ENCODE data around the gene GRIK2.

Gene GRIK2

GRCh38 chr6:101458826-101459225 lies 65.3 kb downstream of the GRIK2 start:
- no peak for DNase-seq

DNA sequence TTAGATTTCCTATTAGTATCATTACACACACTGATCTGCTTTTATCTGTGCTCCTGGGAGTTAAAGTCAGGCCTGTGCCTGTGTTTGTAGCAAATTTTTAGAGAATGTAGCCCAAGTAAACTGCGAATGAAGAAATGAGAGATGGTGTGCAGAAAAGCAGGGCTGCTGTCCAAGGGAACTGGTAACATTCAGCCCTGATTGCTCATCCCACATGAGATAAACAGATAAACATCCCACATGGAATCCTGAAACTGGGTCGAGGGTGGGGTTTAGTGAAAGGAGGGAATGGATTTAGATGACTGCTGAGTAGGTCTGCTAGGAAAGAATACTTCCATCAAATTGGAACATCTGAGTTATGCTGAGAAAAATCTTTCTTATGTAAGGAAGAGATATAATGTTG lies 69.1 kb downstream of the GRIK2 start:
- no peak for DNase-seq

DNA sequence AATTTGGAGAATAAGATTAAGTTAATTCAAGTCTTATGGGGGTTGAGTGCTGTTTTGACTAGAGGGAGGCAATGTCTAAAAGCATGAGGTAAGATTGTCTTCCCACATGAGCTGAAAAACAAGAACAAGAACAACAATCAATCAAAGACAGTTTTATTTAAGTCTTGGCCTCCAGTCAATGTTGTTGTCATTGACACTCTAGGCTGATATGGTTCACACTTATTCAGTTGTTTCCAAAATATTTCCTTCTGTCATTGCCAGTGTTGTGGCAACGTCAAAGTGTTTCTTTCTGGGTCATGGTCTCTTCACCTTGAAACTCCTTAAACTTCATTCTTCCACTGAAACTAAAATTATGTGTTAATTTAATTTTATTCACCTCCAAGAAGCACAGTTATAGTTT lies 72.4 kb downstream of the GRIK2 start:
- DNase-seq, result no peak

- DNase-seq, result no peak
Measured at GRCh38 chr6:101477436-101477835, 83.9 kb downstream of the GRIK2 start.

- no peak for DNase-seq
Measured at GRCh38 chr6:101478891-101479290, 85.4 kb downstream of the GRIK2 start.

DNA sequence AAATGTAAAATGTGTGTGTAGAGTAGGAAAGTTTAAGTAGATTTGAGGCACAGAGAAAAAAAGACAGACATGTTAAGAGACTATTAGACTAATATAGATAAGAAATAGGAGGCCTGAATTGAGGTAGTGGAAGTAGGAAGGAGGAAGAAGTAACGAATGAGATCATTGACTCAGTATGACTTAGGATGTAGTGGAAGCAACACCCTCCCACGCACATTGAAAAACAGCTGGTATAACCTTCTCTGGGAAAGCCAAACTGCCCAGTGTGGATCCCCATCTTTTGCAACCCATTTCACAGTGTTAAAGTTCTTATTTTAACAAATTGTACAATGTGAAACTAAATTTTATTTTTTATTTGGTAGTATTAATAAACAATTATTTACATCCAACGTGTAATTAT lies 89.1 kb downstream of the GRIK2 start:
- no peak for DNase-seq

DNA sequence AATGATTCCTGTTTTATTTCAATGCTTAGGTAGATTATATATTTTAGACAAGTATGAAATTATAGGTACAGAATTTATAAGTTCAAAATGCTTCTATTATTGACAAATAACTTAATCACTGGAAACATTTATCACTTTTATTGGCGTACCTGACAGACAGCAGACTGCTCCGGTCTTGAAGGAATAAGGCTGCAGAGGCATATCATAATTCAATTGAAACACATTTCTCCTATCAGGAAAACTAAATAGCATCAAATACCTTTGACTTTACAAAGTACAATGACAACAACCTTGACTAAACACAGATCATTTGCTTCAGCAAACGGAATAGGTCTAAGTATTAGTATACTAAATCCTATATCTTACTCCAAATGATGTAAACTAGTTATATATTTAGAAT lies 91.3 kb downstream of the GRIK2 start:
- DNase-seq, result no peak

- no peak for DNase-seq
Measured at GRCh38 chr6:101486124-101486523, 92.6 kb downstream of the GRIK2 start.

DNA sequence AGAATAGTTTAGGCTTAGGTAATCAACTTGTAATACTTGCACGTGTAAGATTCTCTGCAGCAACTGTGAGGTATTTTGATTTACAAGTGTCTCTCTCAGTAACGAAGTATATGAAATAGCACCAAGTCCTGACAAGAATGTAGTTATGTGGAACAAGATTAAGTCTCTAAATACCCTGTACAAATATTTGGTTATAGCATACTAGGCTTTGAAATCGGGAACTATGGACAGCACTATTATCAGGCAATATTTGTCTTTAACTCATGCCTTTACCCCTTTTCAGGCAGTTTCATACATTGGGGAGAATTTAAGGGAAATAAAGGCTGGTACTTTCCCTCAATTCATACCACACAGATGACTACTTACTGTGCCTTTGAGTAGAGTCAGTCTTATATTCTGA lies 93.2 kb downstream of the GRIK2 start:
- DNase-seq, result no peak

DNA sequence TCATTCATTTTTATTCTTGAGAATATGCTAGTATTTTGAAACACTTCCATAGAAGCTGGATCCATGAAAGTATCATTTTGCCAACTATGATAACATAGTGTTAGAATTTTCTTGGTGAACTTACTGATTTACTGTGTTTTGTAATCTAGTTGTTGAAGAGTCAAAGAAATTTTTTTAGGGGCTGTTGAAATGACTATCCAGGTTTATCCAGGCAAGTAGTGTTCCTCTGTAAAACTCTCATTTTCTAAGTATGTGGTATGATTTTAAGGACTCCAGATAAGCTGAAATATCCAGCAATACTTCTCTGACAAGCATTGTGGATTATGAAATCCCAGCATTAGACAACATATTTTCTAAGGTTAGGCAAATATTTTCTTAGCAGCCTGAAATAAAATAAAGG lies 95.9 kb downstream of the GRIK2 start:
- no peak for DNase-seq

DNA sequence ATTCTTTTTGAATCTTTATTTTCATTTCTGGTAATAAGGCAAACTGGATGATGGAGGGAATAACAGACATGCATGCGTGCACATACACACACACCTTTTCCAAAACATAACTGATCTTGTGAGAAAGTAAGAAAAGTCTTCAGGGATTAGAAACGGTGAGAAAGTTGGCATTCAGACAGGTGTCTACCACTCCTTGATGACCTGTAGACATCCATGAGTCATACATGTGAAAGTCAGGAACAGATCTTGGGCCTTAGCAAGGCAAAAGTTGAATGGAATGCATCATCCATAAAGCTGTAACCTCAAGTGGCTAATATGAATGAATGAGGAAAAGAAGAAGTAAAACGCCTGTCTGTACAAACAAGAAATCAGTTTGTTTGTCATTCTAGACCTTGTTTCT lies 97.3 kb downstream of the GRIK2 start:
- DNase-seq, result no peak

DNA sequence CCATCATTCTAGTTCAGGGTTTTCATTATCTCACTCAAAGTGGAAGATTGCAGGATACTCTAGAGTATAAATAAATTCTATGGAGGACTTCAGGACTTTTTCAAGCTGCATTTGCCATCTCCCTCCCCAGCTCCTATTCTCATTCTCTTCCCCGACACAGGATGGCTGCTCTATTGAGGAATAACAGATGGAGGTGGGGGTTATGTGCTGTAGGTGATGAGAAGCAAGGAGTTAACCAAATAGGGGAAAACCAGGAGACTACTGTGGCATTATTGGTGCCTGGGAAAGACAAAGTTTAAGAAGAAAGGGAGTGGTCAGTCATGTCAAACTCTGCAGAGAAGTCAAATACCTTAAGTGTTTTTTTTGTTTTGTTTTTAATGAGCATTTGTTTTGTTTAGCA lies 109.3 kb downstream of the GRIK2 start:
- no peak for DNase-seq

GRCh38 chr6:101509536-101509935 lies 116.0 kb downstream of the GRIK2 start:
- no peak for DNase-seq

GRCh38 chr6:101513181-101513580 lies 119.7 kb downstream of the GRIK2 start:
- DNase-seq, result no peak

DNA sequence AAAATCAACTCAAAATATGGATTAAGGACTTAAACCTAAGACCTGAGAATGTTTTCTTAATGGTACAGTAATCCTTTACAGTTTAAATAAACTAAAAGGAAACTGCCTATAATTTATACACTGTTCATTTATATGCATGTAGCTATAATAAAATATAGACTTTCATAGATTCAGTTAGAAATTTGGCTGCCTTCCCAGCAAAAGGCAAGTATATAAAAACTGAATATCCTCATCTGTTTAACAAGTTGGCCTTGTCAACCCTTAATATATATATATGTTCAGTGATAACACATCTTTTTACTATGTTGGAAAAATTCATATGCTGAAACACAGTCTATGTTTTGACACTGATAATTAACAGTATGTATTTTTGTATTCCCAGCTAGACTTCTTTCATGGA lies 123.1 kb downstream of the GRIK2 start:
- no peak for DNase-seq

DNA sequence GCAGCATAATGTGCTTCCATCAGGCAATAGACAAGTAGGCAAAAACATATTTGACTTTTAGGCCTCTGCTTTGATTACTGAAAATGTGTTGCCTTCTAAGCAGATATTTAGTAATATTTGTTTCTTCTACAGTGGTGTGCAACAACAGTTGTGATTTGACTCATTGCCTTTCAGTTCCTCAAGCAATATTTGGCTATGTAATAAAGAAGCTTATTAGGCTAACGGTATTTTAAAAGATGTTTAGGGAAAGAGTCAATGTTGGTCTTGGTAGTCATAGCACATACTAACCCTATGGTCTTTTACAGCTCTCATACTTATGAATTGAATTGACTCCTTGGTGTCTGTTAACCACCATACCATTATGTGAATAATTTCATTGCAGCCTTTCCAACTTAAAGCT lies 124.1 kb downstream of the GRIK2 start:
- no peak for DNase-seq

- DNase-seq, result no peak
Measured at GRCh38 chr6:101522254-101522653, 128.7 kb downstream of the GRIK2 start.

- no peak for DNase-seq
Measured at GRCh38 chr6:101527467-101527866, 134.0 kb downstream of the GRIK2 start.

GRCh38 chr6:101528801-101529200 lies 135.3 kb downstream of the GRIK2 start:
- no peak for DNase-seq

- no peak for DNase-seq
Measured at GRCh38 chr6:101531538-101531937, 138.0 kb downstream of the GRIK2 start.

DNA sequence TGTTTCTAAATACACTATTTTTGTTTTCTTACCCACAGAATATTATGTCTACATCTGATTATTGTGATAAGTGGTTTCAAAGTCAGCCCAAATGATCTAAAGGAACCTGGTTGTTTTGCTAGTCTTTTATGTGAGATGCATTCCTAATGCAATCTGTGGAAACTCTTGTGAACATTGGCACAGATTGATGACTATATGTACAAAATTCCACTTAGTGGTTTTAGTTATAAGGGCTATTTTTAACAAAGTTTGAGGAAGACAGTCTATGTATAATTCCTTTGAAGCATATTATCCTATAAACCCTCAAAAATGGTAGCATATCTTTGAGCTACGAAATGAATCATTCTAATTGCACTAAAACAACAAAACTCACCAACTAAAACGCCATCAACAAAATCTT lies 140.9 kb downstream of the GRIK2 start:
- no peak for DNase-seq

- no peak for DNase-seq
Measured at GRCh38 chr6:101534821-101535220, 141.3 kb downstream of the GRIK2 start.

- DNase-seq, result no peak
Measured at GRCh38 chr6:101537753-101538316, 144.3 kb downstream of the GRIK2 start.

DNA sequence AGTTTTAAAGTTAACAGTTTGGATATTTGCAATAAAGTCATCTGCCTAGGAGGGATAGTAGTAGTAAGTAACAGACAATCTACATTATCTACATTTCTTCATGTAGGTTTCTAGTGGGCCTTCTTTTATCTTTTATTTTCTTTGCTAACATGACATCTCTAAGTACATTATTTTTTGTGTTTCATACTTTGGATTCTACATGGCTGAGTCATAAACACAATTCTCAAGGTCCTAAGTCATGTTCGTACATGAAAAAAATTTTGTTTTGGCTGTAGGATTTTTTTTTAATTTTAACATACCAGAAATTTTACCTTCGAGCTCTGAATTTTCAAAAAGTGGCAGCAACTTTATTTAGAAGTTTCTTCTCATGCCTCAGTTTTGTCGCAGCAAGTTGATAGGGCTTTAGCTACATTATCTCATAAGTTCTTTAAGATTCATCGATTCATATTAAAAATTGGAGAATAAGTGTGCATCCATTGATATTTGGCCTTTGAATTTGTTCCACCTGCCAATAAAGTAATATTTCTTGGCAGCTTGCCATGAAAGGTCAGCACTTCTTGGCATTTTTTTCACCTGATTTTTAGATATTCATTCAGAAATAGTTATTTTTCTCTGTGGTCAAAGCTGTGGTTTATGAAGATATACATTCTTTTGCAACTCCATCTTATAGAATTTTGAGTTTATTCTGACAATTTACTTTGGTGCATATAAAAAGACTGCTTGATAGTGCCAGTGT lies 146.2 kb downstream of the GRIK2 start:
- no peak for DNase-seq

- DNase-seq, result no peak
Measured at GRCh38 chr6:101541894-101542293, 148.4 kb downstream of the GRIK2 start.

Measured in GDM1 (cell line).